ENCODE measurements around the gene POC1A. TPM values are rescaled to one million over a fixed set of nuclear protein-coding genes. Genes with fewer than 3 reads are reported as not detected.

POC1A gene
- total and polyA plus RNA-seq, 9 of the 15 experiments (the other 6 are each of a cell fraction or from before 2014, with no cell fraction given) = 7.2 to 17.5 (median 12.1) TPM

DNA sequence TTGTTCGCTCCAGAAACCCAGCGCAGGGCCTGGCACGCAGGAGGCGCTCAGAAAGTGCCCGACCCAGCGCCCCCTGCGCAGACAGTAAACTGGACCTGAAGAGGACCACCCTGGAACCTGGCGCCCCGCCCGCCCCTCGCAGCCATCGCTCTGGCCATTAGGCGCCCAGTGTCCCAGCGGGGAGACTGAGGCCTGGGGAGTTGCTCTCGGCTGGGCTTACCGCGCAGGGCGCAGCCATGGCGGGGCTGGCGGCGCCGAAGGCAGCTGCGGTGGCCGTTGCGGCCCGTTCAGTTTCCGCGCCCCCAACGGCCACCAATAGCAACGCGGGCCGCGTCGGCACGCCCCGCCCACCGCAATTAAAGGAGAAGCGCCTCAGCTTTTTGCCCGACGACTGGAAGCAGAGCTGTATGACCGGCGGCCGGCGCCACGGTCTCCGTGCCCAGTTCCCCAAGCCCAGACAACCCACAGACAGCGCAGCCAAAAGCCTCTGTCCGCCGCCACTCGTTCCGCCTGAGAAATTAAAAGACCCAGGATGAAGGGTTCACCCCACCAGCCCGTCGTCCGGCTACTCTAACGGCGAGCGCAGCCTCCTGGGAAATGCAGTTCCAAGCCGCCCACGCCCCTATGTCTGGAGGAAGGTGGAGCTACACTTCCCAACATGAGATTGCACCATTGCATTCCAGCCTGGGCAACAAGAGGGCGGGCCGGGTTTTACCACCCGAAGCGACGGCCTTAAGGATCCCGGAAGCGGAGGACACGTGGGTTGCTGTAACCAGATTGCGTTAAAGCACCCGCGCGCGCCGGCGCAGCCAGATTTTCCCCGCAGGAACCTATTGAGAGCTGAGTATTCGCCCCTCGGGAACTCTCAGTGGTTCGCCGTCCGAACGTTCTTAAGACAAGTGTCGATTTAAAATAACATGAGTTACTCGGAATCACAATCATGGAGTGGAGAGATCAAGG lies at the start of gene POC1A (continued):
- TF ChIP-seq SAP30 (IDR thresholded peaks at IDR 0.05; ENCODE audit: borderline replicate concordance, insufficient read depth, low read depth, low read length, poor library complexity, severe bottlenecking) (peak; percentile 97), SMARCA5 (IDR thresholded peaks at IDR 0.05) (no peak), ZNF143 (CRISPR knock-in tag; IDR thresholded peaks at IDR 0.05) (peak; percentile 91), NCOA6 (IDR thresholded peaks at IDR 0.05) (peak; percentile 76), SIN3B (IDR thresholded peaks at IDR 0.05; ENCODE audit: low read depth) (0 out of 2 replicates have a peak, but pooled peaks have one; percentile 26), POLR2B (IDR thresholded peaks at IDR 0.05; ENCODE audit: low read depth, partially characterized antibody) (peak; percentile 46), NONO (IDR thresholded peaks at IDR 0.05; ENCODE audit: low read depth in 2 of 2, low read length in 1 of 2) (0 out of 4 replicates have a peak, but pooled peaks of 1 of the 2 experiments have one; percentile 22), CHCHD3 (CRISPR knock-in tag; IDR thresholded peaks at IDR 0.05) (no peak), RUNX1 (IDR thresholded peaks at IDR 0.05; ENCODE audit: low read depth) (no peak), ARID4B (CRISPR knock-in tag; IDR thresholded peaks at IDR 0.05) (peak; percentile 83), MYC (IDR thresholded peaks at IDR 0.05; ENCODE audit: low read depth, low read length) (peak; percentile 94), MYC (CRISPR knock-in tag; IDR thresholded peaks at IDR 0.05; ENCODE audit: borderline replicate concordance, low read depth) (no peak), KDM1A (IDR thresholded peaks at IDR 0.05) (peak in 1 of 2 experiments; percentile 75; a peak in 2 of 4 replicates), KLF1 (tag; IDR thresholded peaks at IDR 0.05) (0 out of 2 replicates have a peak, but pooled peaks have one; percentile 44), YY1 (IDR thresholded peaks at IDR 0.05; ENCODE audit: borderline replicate concordance in 1 of 3, control insufficient read depth in 1 of 3, extremely low read depth in 1 of 3, insufficient read depth in 3 of 3, insufficient read length in 1 of 3, insufficient replicate concordance in 2 of 3, low read depth in 1 of 3, low read length in 2 of 3) (peak; percentile 41 to 83 (median 78))
- TF ChIP-seq, protein P1, sequence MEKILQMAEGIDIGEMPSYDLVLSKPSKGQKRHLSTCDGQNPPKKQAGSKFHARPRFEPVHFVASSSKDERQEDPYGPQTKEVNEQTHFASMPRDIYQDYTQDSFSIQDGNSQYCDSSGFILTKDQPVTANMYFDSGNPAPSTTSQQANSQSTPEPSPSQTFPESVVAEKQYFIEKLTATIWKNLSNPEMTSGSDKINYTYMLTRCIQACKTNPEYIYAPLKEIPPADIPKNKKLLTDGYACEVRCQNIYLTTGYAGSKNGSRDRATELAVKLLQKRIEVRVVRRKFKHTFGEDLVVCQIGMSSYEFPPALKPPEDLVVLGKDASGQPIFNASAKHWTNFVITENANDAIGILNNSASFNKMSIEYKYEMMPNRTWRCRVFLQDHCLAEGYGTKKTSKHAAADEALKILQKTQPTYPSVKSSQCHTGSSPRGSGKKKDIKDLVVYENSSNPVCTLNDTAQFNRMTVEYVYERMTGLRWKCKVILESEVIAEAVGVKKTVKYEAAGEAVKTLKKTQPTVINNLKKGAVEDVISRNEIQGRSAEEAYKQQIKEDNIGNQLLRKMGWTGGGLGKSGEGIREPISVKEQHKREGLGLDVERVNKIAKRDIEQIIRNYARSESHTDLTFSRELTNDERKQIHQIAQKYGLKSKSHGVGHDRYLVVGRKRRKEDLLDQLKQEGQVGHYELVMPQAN (IDR thresholded peaks at IDR 0.05; ENCODE audit: borderline replicate concordance) = peak; percentile 89; the same call in 1 of the 2 replicates
- TF ChIP-seq, protein P2, sequence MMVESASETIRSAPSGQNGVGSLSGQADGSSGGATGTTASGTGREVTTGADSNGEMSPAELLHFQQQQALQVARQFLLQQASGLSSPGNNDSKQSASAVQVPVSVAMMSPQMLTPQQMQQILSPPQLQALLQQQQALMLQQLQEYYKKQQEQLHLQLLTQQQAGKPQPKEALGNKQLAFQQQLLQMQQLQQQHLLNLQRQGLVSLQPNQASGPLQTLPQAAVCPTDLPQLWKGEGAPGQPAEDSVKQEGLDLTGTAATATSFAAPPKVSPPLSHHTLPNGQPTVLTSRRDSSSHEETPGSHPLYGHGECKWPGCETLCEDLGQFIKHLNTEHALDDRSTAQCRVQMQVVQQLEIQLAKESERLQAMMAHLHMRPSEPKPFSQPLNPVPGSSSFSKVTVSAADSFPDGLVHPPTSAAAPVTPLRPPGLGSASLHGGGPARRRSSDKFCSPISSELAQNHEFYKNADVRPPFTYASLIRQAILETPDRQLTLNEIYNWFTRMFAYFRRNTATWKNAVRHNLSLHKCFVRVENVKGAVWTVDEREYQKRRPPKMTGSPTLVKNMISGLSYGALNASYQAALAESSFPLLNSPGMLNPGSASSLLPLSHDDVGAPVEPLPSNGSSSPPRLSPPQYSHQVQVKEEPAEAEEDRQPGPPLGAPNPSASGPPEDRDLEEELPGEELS (CRISPR knock-in tag; IDR thresholded peaks at IDR 0.05; ENCODE audit: borderline replicate concordance) = 0 out of 2 replicates have a peak, but pooled peaks have one; percentile 42

All from K562 (cell line).